ENCODE measurements around the gene GAK.

Gene GAK

DNA sequence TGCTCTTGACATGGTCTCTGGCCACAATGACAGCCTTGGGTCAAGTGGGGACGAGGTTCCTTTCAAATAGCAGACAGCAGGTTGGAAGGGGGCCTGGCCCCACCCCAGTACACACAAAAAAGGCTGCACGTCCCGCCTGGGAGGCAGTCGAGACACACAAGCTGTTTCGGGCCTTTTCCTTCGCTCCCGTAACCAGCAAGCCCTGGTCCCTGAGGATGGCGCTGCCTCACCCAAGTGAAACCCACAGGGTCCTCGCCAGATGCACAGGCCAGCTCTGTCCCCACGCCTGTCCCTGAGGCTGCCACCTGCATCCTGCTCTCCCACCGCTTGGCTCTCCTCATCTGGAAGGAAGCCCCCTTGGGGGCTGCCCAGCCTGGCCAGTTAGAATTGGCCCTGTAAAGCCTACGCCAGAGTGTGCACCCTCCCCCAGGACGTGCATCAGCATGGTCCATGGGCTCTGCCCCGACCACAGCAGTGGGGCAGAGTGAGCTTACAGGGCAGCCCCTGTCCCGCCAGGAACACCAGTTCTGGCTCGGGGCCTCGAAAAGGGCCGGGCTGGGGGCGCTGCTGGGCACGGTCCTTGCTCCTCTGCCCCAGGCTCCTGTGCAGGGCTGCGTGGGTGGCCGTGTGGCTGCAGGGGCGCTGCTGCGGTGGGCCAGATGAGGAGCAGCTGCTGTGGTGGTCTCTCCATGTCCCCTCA lies 108.2 kb downstream of the GAK start:
- Mint-ChIP-seq H3K27me3 (peaks cover 57% of the 10 kb centered on the region), H3K27ac (no peak overlapping the region), H3K4me1 (no peaks in the 10 kb centered on the region), H3K36me3 (ENCODE audit: low read depth) (no peaks in the 10 kb centered on the region), H3K4me3 (no peak overlapping the region), H3K9me3 (no peaks in the 10 kb centered on the region)
- no peak for ATAC-seq
- DNase-seq: no peak

DNA sequence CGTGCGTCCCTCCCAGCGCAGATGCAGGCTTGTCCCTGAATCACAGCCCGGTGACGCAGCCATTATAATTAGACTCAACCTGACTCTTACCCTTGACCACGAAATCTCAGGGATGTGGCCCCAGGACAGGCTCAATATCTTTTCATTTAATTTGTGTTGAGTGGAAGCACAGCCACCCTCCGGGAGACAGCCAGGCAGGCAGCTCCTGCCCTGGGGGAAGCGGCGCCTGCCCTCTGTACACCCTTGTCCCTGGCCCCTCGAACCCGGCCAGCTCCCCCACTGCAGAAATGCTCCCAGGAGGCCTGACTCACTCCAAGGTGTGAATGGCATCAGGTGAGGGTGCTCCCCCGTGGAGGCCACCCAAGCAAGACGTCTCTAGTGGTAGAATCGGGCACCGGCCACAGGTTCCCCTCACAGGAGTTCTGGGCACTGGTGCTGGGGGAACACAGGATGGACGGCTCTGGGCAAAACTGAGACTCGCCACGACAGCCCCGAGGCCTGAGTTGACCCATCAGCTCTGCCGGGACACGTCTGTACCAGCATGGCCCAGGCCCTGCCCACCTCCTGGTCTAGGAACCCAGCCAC lies 108.8 kb downstream of the GAK start:
- H3K4me3 Mint-ChIP-seq: no peak overlapping the region
- no peak for ATAC-seq
- peaks cover 50% of the 10 kb centered on the region for H3K27me3 Mint-ChIP-seq

DNA sequence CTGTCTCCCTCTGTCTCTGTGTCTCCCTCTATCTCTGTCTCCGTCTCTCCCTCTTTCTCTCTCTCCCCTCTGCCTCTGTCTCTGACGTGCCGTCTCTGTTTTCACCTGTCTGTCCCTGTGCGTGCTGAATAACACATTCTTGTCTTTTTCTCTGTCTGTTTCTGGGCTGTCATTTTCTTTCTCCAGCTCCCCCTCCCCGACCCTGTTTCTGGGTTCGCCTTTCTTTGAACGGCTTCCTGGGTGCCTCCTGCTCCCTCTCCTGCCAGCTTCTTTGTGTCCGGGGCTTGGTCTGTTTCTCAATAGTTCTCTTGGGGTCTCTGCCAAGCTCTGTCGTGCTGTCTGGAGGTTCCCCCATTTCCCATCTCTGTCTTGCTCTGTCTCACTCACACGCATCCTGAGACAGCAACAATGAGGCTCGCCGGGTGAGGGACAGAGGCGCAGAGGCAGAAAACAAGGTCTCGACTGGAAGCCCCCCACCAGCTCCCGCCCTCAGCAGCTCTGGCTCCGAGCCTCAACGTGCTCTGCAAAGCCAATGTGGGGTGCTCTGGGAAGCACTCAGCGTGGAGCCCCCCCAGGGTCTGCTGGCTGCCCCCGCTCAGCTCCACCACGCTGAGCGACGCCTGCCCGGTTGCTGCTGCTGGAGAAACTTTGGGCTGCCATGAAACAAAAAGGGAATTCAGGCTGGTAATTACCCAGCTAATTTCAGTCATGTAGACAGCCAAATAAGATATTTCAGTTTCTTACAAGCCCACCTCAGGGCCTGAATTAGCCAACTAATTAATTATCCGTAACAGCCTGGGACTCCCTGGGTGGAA lies 109.5 kb downstream of the GAK start:
- no peaks in the 10 kb centered on the region for H3K9me3 Mint-ChIP-seq
- H3K27me3 Mint-ChIP-seq: peaks cover 43% of the 10 kb centered on the region
- H3K4me3 Mint-ChIP-seq: no peak overlapping the region
- DNase-seq (no peak), ATAC-seq (no peak)
- H3K4me1 Mint-ChIP-seq: no peaks in the 10 kb centered on the region
- H3K36me3 Mint-ChIP-seq (ENCODE audit: low read depth): no peaks in the 10 kb centered on the region
- no peak overlapping the region for H3K27ac Mint-ChIP-seq

More for the DNA sequence above, 108.8 kb downstream of the GAK start:
- Mint-ChIP-seq H3K27ac (no peak overlapping the region), H3K9me3 (no peaks in the 10 kb centered on the region), H3K36me3 (ENCODE audit: low read depth) (no peaks in the 10 kb centered on the region), H3K4me1 (no peaks in the 10 kb centered on the region)
- no peak for DNase-seq

DNA sequence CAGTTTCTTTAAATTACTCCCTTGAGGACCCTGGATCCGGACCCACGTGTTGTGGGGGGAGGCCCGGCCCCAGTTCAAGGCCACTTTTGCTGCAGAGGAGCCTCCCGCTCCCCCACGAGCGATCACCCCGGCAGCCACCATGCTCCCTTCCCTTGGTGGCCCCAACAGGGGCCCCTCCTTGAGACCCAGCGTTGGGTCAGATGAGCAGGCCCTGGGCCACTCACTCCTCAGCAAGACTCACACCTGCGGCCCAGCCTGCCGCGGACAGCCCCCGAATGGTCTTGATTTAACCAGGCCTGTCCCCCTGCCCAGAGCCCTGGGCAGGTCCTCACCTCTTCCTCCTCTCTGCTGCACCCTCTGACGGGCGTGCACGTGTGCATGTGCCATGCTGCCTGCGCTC lies 110.5 kb downstream of the GAK start:
- H3K4me1 Mint-ChIP-seq: no peaks in the 10 kb centered on the region
- H3K36me3 Mint-ChIP-seq (ENCODE audit: low read depth): no peaks in the 10 kb centered on the region
- H3K27me3 Mint-ChIP-seq: peaks cover 45% of the 10 kb centered on the region

DNA sequence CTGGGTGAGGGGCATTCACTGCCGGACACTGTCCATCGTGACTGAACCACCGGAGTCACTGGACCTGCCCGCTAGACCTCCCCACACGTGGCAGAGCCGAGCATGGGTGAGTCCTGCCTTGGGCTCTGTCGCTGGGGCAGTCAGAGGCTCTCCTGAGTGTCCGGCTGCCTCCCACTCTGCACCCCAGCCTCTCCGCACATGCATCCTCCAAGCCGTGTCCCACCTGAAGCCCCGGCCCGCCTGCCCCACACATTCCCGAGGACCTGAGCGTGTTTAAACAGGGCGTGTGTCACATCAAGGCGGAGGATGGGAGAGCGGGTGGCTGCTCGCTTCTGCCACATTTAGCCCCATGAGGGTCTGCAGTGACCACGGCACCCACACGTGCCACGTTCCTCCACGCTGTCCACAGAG lies 110.9 kb downstream of the GAK start:
- no peaks in the 10 kb centered on the region for H3K36me3 Mint-ChIP-seq (ENCODE audit: low read depth)
- H3K4me1 Mint-ChIP-seq: no peaks in the 10 kb centered on the region
- no peak overlapping the region for H3K4me3 Mint-ChIP-seq
- peaks cover 48% of the 10 kb centered on the region for H3K27me3 Mint-ChIP-seq
- H3K9me3 Mint-ChIP-seq: no peaks in the 10 kb centered on the region
- no peak overlapping the region for H3K27ac Mint-ChIP-seq
- DNase-seq (no peak), ATAC-seq (no peak)

More for the DNA sequence above, 110.5 kb downstream of the GAK start:
- ATAC-seq (no peak), DNase-seq (no peak)
- no peak overlapping the region for H3K4me3 Mint-ChIP-seq
- no peak overlapping the region for H3K27ac Mint-ChIP-seq
- H3K9me3 Mint-ChIP-seq: no peaks in the 10 kb centered on the region

DNA sequence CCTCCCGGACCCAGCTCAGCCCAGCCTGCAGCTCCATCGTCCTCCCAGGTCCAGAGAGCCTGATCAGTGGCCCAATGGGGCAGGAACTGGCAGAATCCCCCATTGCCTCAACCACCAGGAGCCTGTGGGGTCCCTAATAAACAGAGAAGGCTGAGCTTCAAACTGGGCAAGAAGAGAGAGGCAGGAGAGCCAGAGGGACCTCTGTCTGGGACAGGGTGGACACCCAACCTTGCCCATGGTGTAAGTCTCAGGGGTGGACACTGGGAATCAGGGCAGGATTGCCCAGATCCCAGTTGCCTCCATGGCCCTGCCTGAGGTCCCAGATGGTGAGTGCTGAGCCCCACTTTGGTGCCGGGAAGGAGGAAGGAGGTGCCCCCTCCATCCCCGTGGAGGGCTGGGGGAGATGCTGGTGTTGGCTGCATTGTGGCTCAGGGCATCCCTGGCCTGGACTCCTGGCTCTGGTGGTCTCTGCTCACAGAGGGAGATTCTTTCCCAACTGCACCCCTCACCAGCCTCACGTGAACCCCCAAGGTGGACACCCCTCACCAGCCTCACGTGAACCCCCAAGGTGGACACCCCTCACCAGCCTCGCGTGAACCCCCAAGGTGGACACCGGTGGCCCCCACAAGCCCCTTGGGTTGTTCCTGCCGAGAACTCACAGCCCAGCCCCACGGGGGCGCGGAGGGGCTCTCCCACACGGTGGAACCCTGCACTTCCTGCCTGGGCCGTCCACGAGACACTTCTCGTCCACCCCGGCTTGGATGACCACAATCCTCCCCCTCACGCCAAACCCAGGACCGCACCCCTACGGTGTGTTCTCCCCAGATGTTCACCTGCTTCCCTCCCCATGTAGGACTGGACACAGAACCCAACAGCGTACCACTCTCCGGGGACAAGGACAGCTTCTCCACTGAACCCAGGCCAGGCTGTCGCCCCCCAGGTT lies 111.6 kb downstream of the GAK start:
- no peaks in the 10 kb centered on the region for H3K4me1 Mint-ChIP-seq
- peaks cover 53% of the 10 kb centered on the region for H3K27me3 Mint-ChIP-seq
- no peak overlapping the region for H3K4me3 Mint-ChIP-seq
- no peak overlapping the region for H3K27ac Mint-ChIP-seq
- H3K36me3 Mint-ChIP-seq (ENCODE audit: low read depth): no peaks in the 10 kb centered on the region
- H3K9me3 Mint-ChIP-seq: no peaks in the 10 kb centered on the region
- DNase-seq (no peak), ATAC-seq (no peak)

DNA sequence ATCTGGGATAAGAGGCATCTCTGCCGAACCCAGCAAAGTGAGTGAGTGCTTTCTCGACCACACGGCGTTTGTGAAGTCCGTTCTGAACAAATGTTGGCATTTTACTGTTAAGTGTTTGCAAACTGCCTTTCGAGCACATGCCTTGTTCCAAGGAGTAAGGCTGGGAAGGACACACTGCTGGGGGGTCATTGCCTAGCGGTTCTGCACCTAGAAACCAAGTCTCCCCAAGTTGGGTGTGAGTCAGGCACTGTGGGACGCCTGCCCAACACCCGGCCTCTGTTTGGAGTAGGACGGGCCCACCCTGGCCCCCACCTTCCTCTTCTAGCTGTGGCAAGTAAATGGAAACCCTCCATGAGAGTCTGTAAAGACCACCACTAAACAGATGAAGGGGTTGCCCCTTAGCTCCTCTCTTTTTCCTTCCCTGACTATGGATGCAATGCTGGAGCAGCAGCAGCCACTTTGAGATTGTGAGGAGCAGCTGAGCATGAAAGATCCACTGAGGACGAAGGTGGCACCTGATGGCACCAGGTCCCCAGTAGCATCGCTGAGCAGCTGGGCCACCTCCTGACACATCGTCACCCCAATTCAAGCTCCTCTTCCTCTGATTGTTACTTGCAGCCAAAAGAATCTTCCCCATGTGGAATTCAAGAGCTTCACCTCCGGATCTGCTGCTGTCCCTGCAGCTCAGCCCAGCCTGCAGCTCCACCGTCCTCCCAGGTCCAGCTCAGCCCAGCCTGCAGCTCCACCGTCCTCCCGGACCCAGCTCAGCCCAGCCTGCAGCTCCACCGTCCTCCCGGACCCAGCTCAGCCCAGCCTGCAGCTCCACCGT lies 112.5 kb downstream of the GAK start:
- no peaks in the 10 kb centered on the region for H3K36me3 Mint-ChIP-seq (ENCODE audit: low read depth)
- no peaks in the 10 kb centered on the region for H3K9me3 Mint-ChIP-seq
- H3K4me3 Mint-ChIP-seq: no peak overlapping the region
- peaks cover 52% of the 10 kb centered on the region for H3K27me3 Mint-ChIP-seq
- DNase-seq: no peak
- H3K27ac Mint-ChIP-seq: no peak overlapping the region
- no peaks in the 10 kb centered on the region for H3K4me1 Mint-ChIP-seq
- no peak for ATAC-seq

DNA sequence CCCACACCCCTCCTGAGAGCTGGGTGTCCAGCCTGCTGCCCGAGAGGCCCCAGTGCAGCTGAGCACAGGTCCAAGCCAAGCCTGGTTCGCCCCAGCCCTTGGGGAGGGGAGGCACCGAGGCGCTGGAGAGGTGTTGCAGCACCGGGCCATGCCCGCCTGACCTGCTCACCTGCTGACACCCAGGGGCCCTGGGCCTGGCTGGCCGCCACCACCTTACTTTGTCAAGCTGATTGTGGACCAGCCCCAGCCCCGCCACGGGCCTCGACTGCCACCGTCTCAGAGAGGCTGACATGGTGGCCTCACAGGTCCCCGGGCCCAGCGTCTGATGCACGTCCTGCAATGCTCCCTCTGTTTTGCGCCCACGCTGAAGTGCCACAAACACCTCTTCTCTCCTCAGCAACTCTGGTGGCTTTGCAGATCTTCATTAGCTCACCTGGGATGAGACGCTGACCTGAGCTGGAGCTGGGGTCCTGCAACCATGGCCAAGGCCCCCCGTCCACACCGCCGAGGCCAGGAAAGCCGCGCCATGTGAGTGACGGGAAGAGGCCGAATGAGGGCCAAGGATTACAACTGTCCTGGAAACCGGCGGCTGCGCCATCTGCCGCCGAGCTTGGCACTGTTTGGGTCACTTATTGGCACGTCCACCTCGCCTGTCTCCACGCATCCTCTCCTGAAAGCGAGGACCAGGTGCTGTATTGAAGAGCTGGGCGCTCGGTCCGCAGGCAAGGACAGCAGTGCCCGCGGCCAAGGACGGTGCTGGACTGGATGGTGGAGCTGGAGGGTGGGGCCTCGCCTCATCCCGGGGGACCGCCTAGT lies 113.8 kb downstream of the GAK start:
- ATAC-seq (no peak), DNase-seq (no peak)
- H3K9me3 Mint-ChIP-seq: no peaks in the 10 kb centered on the region
- H3K36me3 Mint-ChIP-seq (ENCODE audit: low read depth): no peaks in the 10 kb centered on the region
- no peaks in the 10 kb centered on the region for H3K4me1 Mint-ChIP-seq
- H3K27me3 Mint-ChIP-seq: peaks cover 56% of the 10 kb centered on the region
- H3K27ac Mint-ChIP-seq: no peak overlapping the region
- H3K4me3 Mint-ChIP-seq: no peak overlapping the region

DNA sequence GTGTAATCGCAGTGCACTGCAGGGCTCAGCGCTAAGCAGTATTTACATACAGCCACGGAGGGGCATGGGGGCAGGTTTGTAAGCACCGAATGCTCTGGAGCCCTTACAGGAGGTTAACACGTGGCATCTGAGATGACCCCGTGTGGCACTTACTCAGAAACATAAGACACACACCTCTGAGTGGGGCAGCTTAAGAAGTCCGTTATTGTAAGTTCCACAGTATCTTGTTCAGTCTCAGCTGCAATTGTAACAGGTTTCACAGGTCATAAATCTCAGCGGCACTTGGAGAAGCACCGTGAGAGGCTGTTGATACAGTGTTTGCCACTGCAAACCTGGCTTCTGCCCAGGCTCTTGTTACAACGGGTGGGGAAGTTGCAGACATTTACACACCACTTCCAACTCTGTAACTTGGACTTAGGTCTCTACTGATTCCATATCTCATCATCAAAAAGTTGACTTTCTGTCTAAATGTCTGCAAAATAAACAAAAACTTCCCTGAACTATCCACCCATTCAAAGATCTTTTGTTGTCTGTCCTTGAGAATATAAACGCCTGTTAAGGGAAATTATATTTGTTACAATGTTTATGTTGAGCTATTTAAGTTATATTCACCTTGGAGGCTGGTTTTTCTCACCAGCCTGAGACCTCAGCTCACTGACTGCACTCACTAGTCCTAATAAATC lies 116.5 kb downstream of the GAK start:
- DNase-seq: no peak
- Mint-ChIP-seq H3K27me3 (peaks cover 56% of the 10 kb centered on the region), H3K36me3 (ENCODE audit: low read depth) (no peaks in the 10 kb centered on the region), H3K9me3 (no peaks in the 10 kb centered on the region), H3K27ac (no peak overlapping the region), H3K4me1 (no peaks in the 10 kb centered on the region), H3K4me3 (no peak overlapping the region)
- ATAC-seq: no peak

DNA sequence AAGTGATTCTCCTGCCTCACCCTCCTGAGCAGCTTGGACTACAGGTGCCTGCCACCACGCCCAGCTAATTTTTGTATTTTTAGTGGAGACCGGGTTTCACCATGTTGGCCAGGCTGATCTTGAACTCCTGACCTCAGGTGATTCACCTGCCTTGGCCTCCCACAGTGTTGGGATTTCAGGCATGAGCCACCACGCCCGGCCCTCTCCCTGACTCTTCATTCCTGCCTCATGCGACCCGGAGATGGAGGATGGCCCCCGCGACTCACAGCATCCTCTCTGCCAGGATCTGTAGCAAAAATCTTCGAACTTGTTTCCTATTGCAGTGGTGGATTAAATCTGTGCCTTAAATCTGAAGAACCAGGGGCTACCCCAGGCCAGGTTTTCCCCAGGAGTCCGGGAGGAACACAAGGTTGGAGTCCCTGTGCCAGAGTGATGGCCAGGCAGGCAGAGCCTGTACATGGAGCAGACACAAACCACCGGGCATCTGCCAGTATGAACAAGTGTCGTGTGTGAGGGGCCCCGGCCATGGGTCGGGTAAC lies 117.7 kb downstream of the GAK start:
- no peaks in the 10 kb centered on the region for H3K4me1 Mint-ChIP-seq
- peaks cover 53% of the 10 kb centered on the region for H3K27me3 Mint-ChIP-seq
- no peak overlapping the region for H3K27ac Mint-ChIP-seq
- no peaks in the 10 kb centered on the region for H3K36me3 Mint-ChIP-seq (ENCODE audit: low read depth)
- H3K4me3 Mint-ChIP-seq: no peak overlapping the region
- H3K9me3 Mint-ChIP-seq: no peaks in the 10 kb centered on the region
- no peak for ATAC-seq
- no peak for DNase-seq

DNA sequence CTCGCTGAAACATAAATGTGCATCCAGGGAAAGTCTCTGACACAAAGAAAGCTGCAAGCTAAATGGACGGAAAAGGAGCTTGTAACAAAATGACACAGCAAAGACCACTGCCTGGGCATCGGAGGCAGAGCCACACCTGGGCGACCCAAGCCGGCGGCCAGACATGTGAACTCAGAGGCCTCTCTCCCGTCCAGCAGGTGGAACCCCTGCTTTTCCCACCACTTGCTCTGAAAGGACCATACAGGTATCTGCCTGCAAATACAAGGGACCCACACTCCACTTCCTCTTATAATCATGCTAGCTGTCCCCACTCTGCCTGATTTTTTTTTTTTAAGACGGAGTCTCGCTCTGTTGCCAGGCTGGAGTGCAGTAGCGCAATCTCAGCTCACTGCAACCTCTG lies 118.2 kb downstream of the GAK start:
- Mint-ChIP-seq H3K27me3 (peaks cover 53% of the 10 kb centered on the region), H3K9me3 (no peaks in the 10 kb centered on the region), H3K36me3 (ENCODE audit: low read depth) (no peaks in the 10 kb centered on the region), H3K27ac (no peak overlapping the region), H3K4me1 (no peaks in the 10 kb centered on the region), H3K4me3 (no peak overlapping the region)
- ATAC-seq (no peak), DNase-seq (no peak)

DNA sequence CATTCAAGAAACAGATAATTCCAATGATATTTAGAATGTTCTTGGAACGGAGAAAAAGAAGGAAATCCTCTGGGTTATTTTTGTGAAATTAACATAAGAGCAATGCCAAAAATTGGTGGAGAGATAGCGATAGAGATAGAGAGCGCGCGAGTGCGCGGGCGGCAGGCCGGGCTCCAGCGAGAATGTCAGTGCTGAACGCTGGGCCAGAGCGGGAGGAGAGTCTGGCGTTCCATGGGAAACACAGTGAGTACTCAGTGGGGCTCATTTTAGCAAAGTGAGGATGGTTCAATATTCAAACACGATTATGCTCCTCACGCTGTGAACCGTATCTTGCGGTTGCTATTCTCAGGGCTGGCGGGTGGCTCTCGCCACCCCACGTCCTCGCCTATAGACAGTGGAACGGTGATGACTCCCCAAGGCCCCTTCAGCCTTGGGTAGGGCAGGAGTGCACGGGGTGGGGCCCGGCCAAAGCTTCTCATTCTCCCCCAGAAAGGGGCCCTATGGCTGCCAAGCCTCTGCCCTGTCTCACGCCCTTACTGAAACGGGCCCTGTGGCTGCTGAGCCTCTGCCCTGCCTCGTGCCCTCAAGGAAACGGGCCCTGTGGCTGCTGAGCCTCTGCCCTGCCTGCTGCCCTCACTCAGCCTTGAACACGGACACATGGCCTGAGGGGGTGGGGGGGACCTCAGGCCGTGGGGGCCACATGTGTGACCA lies 123.1 kb downstream of the GAK start:
- Mint-ChIP-seq H3K9me3 (peaks cover 4% of the 10 kb centered on the region), H3K4me1 (no peaks in the 10 kb centered on the region), H3K4me3 (no peak overlapping the region), H3K36me3 (ENCODE audit: low read depth) (no peaks in the 10 kb centered on the region), H3K27me3 (peaks cover 40% of the 10 kb centered on the region), H3K27ac (no peak overlapping the region)
- no peak for ATAC-seq
- no peak for DNase-seq
